H9 (cell line): ENCODE measurements around the gene ITGA11. TPM values are rescaled to one million over a fixed set of nuclear protein-coding genes. Genes with fewer than 3 reads are reported as not detected.
A peak's percentile ranks its signal among the peaks of the same experiment; 100 is the strongest.

Experiments
- DNase-seq: peaks from one replicate; pipeline ENCODE4 v3.0.0-alpha.2; 2017
- H2AFZ ChIP-seq: one replicate; pipeline ENCODE4 v1.6.1; 2013; ENCODE audit warnings: mild to moderate bottlenecking, low read length, control low read depth, moderate library complexity
- H2AK5ac ChIP-seq: 2 replicates; pipeline ENCODE4 v1.6.1; 2013; ENCODE audit warnings: low read length, control low read depth, mixed read lengths; ENCODE audit not compliant: insufficient read length
- H2BK120ac ChIP-seq: one replicate; pipeline ENCODE4 v1.6.1; 2013; ENCODE audit warnings: low read depth, mild to moderate bottlenecking, low read length, control low read depth, inconsistent platforms; ENCODE audit not compliant: poor library complexity, severe bottlenecking
- H2BK12ac ChIP-seq: 2 replicates; pipeline ENCODE4 v1.6.1; 2013; ENCODE audit warnings: low read length, control low read depth, mixed read lengths, low read depth; ENCODE audit not compliant: insufficient read length
- H2BK15ac ChIP-seq: 2 replicates; pipeline ENCODE4 v1.6.1; 2013; ENCODE audit warnings: low read depth, low read length, control low read depth
- H2BK20ac ChIP-seq: one replicate; pipeline ENCODE4 v1.6.1; 2013; ENCODE audit warnings: low read depth, mild to moderate bottlenecking, low read length, control low read depth, inconsistent platforms; ENCODE audit not compliant: poor library complexity, severe bottlenecking
- H2BK5ac ChIP-seq: 2 replicates; pipeline ENCODE4 v1.6.1; 2013; ENCODE audit warnings: low read length, control low read depth, mixed read lengths; ENCODE audit not compliant: insufficient read length
- H3K14ac ChIP-seq: 2 replicates; pipeline ENCODE4 v1.6.1; 2013; ENCODE audit warnings: low read length, control low read depth; ENCODE audit not compliant: insufficient read depth
- H3K18ac ChIP-seq: 2 replicates; pipeline ENCODE4 v1.6.1; 2013; ENCODE audit warnings: low read depth, mild to moderate bottlenecking, mixed read lengths, low read length, control low read depth; ENCODE audit not compliant: insufficient read length
- H3K23ac ChIP-seq: 2 replicates; pipeline ENCODE4 v1.6.1; 2013; ENCODE audit warnings: low read length, control low read depth, mixed read lengths, low read depth; ENCODE audit not compliant: insufficient read length
- H3K23me2 ChIP-seq: 2 replicates; pipeline ENCODE4 v1.6.1; 2013; ENCODE audit warnings: low read depth, mild to moderate bottlenecking, mixed read lengths, low read length, control low read depth; ENCODE audit not compliant: insufficient read length, poor library complexity, severe bottlenecking
- H3K27ac ChIP-seq: 2 replicates; pipeline ENCODE4 v1.5.1; 2013; ENCODE audit warnings: low read length, control low read depth, mixed read lengths, low read depth; ENCODE audit not compliant: insufficient read length
- H3K27me3 ChIP-seq: 2 replicates; pipeline ENCODE4 v1.6.1; 2013; ENCODE audit warnings: low read length, control low read depth, inconsistent platforms; ENCODE audit not compliant: insufficient read depth
- H3K4ac ChIP-seq: 2 replicates; pipeline ENCODE4 v1.6.1; 2013; ENCODE audit warnings: low read depth, mild to moderate bottlenecking, control low read depth, inconsistent platforms, low read length, moderate library complexity
- H3K4me1 ChIP-seq: 2 replicates; pipeline ENCODE4 v1.6.1; 2013; ENCODE audit warnings: low read length, control low read depth, inconsistent platforms; ENCODE audit not compliant: insufficient read depth
- H3K4me2 ChIP-seq: 2 replicates; pipeline ENCODE4 v1.6.1; 2013; ENCODE audit warnings: low read length, control low read depth, mixed read lengths; ENCODE audit not compliant: insufficient read length, insufficient read depth
- H3K56ac ChIP-seq: 2 replicates; pipeline ENCODE4 v1.6.1; 2013; ENCODE audit warnings: low read depth, mild to moderate bottlenecking, mixed read lengths, low read length, control low read depth; ENCODE audit not compliant: insufficient read length
- H3K79me1 ChIP-seq: 2 replicates; pipeline ENCODE4 v1.6.1; 2013; ENCODE audit warnings: low read depth, mild to moderate bottlenecking, moderate library complexity, low read length, control low read depth, inconsistent platforms; ENCODE audit not compliant: insufficient read depth, poor library complexity, severe bottlenecking
- H3K79me2 ChIP-seq: 2 replicates; pipeline ENCODE4 v1.6.1; 2013; ENCODE audit warnings: low read length, control low read depth, inconsistent platforms; ENCODE audit not compliant: insufficient read depth
- H3K9ac ChIP-seq: 2 replicates; pipeline ENCODE4 v1.6.1; 2013; ENCODE audit warnings: low read length, control low read depth, mixed read lengths; ENCODE audit not compliant: insufficient read length; ENCODE audit errors: extremely low read depth
- H3K9me3 ChIP-seq: one replicate; pipeline ENCODE4 v1.6.1; 2013; ENCODE audit warnings: low read depth, low read length, inconsistent platforms; ENCODE audit not compliant: control insufficient read depth
- H3T11ph ChIP-seq: one replicate; pipeline ENCODE4 v1.6.1; 2013; ENCODE audit warnings: mild to moderate bottlenecking, low read length, control low read depth, inconsistent platforms
- H4K20me1 ChIP-seq: one replicate; pipeline ENCODE4 v1.6.1; 2013; ENCODE audit not compliant: control insufficient read depth, insufficient read length, insufficient read depth
- H4K5ac ChIP-seq: 2 replicates; pipeline ENCODE4 v1.6.1; 2013; ENCODE audit warnings: low read depth, mild to moderate bottlenecking, mixed read lengths, low read length, control low read depth; ENCODE audit not compliant: insufficient read length
- H4K8ac ChIP-seq: replicated peaks from 2 replicates; pipeline ENCODE4 v1.6.1; 2013; ENCODE audit warnings: low read length, control low read depth, mixed read lengths, low read depth; ENCODE audit not compliant: insufficient read length
- H4K91ac ChIP-seq: 2 replicates; pipeline ENCODE4 v1.6.1; 2013; ENCODE audit warnings: low read depth, mild to moderate bottlenecking, moderate library complexity, mixed read lengths, low read length, control low read depth; ENCODE audit not compliant: insufficient read length
- H3K27ac Mint-ChIP-seq, 3 experiments: 2 replicates in 2 of 3; 3 replicates in 1 of 3; pipeline ENCODE4 v1.8.0; 2020 to 2021; ENCODE audit warnings: mixed read lengths in 3 of 3, mild to moderate bottlenecking in 1 of 3, moderate library complexity in 1 of 3
- H3K27me3 Mint-ChIP-seq: 2 replicates; pipeline ENCODE4 v1.8.0; 2021; ENCODE audit warnings: low read depth, mild to moderate bottlenecking, moderate library complexity, mixed read lengths
- H3K36me3 Mint-ChIP-seq, 3 experiments: 2 replicates in 2 of 3; 3 replicates in 1 of 3; pipeline ENCODE4 v1.8.0; 2020 to 2021; ENCODE audit warnings: low read depth in 3 of 3, mixed read lengths in 3 of 3; ENCODE audit not compliant: insufficient read depth in 1 of 3
- H3K4me1 Mint-ChIP-seq, 2 experiments: 2 replicates each; pipeline ENCODE4 v1.8.0; 2020; ENCODE audit warnings: mixed read lengths in 2 of 2
- H3K4me3 Mint-ChIP-seq, 2 experiments: 2 replicates in 1 of 2; 3 replicates in 1 of 2; pipeline ENCODE4 v1.8.0; 2020 to 2021; ENCODE audit warnings: mild to moderate bottlenecking in 2 of 2, mixed read lengths in 2 of 2, moderate library complexity in 1 of 2
- H3K9me3 Mint-ChIP-seq, 2 experiments: 2 replicates in 1 of 2; 3 replicates in 1 of 2; pipeline ENCODE4 v1.8.0; 2020; ENCODE audit warnings: mild to moderate bottlenecking in 2 of 2, mixed read lengths in 2 of 2, moderate library complexity in 1 of 2
- CTCF ChIP-seq: fragments of 200-600 bp; sonication (generic); conservative IDR thresholded peaks from 3 replicates; pipeline ENCODE4 v1.8.0; 2021; ENCODE audit warnings: antibody characterized with exemption, mild to moderate bottlenecking
- WGBS: extraction: QIAGEN DNeasy Blood & Tissue Kit; methylation state at CpG from one replicate; pipeline ENCODE4 v1.1.7; 2013; ENCODE audit warnings: missing lambda C conversion rate, low lambda C conversion rate, mixed read lengths; ENCODE audit not compliant: insufficient read length; ENCODE audit errors: extremely low coverage; 5-methylcytosine and 5-hydroxymethylcytosine counted together
- total RNA-seq: library from RNA; stranded (reverse); gene quantifications from 2 replicates; pipeline ENCODE4 v1.2.1, GENCODE V29; 2021

ITGA11 gene
- total RNA-seq, 1 experiment from 2014 or later: 0.07 TPM

DNA sequence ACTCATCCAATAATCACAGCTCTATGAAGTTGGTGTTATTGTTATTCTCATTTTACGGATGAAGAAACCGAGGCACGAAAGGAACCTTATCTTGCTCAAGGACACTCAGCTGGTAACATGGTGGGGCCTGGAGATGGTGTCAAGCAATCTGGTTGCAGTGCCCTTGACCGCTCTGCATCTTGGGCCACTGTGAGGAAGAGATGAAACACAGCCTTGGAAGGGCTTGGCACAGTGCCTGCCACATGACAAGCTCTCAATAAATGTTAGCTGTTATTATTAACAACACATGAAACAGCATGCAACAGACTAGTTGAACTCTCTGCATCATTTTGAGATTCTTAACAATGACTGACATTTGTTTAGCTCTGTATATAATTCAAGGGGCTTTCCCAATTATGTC is 10.1 kb upstream of the ITGA11 start:
- Histone ChIP-seq H3K14ac (no peak overlapping the region), H3K27ac (no peak overlapping the region), H4K5ac (no peak overlapping the region), H3T11ph (no peak overlapping the region), H2AFZ (no peak overlapping the region), H2BK12ac (no peak overlapping the region), H3K18ac (no peak overlapping the region), H3K56ac (no peak overlapping the region), H3K9ac (no peak overlapping the region), H3K79me1 (no peaks in the 10 kb centered on the region), H3K79me2 (no peaks in the 10 kb centered on the region), H2BK120ac (no peak overlapping the region), H2AK5ac (no peak overlapping the region), H3K27me3 (0 out of 2 replicates have a peak, but pooled peaks cover 2% of the 10 kb centered on the region), H2BK5ac (no peak overlapping the region), H3K9me3 (no peaks in the 10 kb centered on the region), H3K4me2 (no peak overlapping the region), H4K8ac (no peak overlapping the region), H3K4me1 (no peaks in the 10 kb centered on the region), H2BK15ac (no peak overlapping the region), H3K23me2 (no peaks in the 10 kb centered on the region), H3K4ac (no peak overlapping the region), H3K23ac (no peak overlapping the region), H2BK20ac (no peak overlapping the region), H4K20me1 (no peaks in the 10 kb centered on the region), H4K91ac (no peak overlapping the region)
- DNase-seq: peak; percentile 13
- Mint-ChIP-seq H3K9me3 (peaks cover 0 to 2% of the 10 kb centered on the region in 2 experiments; a peak in 1 of 5 replicates), H3K4me3 (no peak overlapping the region), H3K4me1 (peaks cover 4 to 8% of the 10 kb centered on the region in 2 experiments; a peak in 3 of 4 replicates), H3K27ac (no peak overlapping the region), H3K36me3 (no peaks in the 10 kb centered on the region), H3K27me3 (peaks cover 46% of the 10 kb centered on the region)
- no CpG with 5 or more reads among the region's 4 CpGs for WGBS
- TF ChIP-seq CTCF: no peak
